Fibroblast of upper back skin (primary cell): ENCODE measurements around the gene NF2.

Experiments used
- DNase-seq: peaks from one replicate; pipeline ENCODE4 v3.0.0-alpha.2; 2013

The NF2 gene

GRCh38 chr22:29673361-29674066 is 70.1 kb downstream of the NF2 start:
- DNase-seq: no peak

GRCh38 chr22:29674121-29674520 is 70.7 kb downstream of the NF2 start:
- DNase-seq: no peak

GRCh38 chr22:29679316-29679715 is 75.9 kb downstream of the NF2 start:
- DNase-seq: no peak

GRCh38 chr22:29683536-29683935 is 80.1 kb downstream of the NF2 start:
- DNase-seq: no peak

- DNase-seq: no peak
Measured at GRCh38 chr22:29684244-29684643, 80.8 kb downstream of the NF2 start.

- DNase-seq: peak; percentile 25
Measured at GRCh38 chr22:29689206-29689879, 85.9 kb downstream of the NF2 start.

- peak; percentile 48 for DNase-seq
Measured at GRCh38 chr22:29689880-29690213, 86.4 kb downstream of the NF2 start.

- DNase-seq: peak; percentile 52
Measured at GRCh38 chr22:29690476-29690875, 87.0 kb downstream of the NF2 start.

GRCh38 chr22:29691636-29692326 is 88.3 kb downstream of the NF2 start:
- no peak for DNase-seq

GRCh38 chr22:29692327-29692640 is 88.9 kb downstream of the NF2 start:
- no peak for DNase-seq

- DNase-seq: no peak
Measured at GRCh38 chr22:29693161-29693560, 89.7 kb downstream of the NF2 start.

GRCh38 chr22:29693671-29694070 is 90.2 kb downstream of the NF2 start:
- DNase-seq: no peak

- DNase-seq: no peak
Measured at GRCh38 chr22:29695129-29695926, 91.9 kb downstream of the NF2 start.

GRCh38 chr22:29697853-29698598 is 94.6 kb downstream of the NF2 start:
- no peak for DNase-seq

- peak; percentile 25 for DNase-seq
Measured at GRCh38 chr22:29700206-29700899, 96.9 kb downstream of the NF2 start.

GRCh38 chr22:29700900-29701154 is 97.4 kb downstream of the NF2 start:
- DNase-seq: no peak

- DNase-seq: no peak
Measured at GRCh38 chr22:29701155-29701999, 97.9 kb downstream of the NF2 start.

GRCh38 chr22:29702000-29702930 is 98.8 kb downstream of the NF2 start:
- no peak for DNase-seq

- no peak for DNase-seq
Measured at GRCh38 chr22:29702931-29703501, 99.6 kb downstream of the NF2 start.
